LHCN-M2 (cell line): Measurements from ENCODE around the gene ARHGAP4. TPM values are rescaled to one million over a fixed set of nuclear protein-coding genes. Genes with fewer than 3 reads are reported as not detected.

ENCODE experiments used
- DNase-seq: peaks from one replicate; pipeline ENCODE4 v3.0.0-alpha.2; 2012; ENCODE audit warnings: low read depth
- total RNA-seq: library from RNA; depleted of rRNA; stranded (reverse); fragments of >200 nt; gene quantifications from 2 replicates; pipeline ENCODE4 v1.2.3, GENCODE V29; 2014

Gene ARHGAP4
- total RNA-seq, 1 experiment from 2014 or later, result 15.2 TPM

GRCh38 chrX:153927922-153928760 lies 2.1 kb upstream of the ARHGAP4 start:
- peak; percentile 95 for DNase-seq

DNA sequence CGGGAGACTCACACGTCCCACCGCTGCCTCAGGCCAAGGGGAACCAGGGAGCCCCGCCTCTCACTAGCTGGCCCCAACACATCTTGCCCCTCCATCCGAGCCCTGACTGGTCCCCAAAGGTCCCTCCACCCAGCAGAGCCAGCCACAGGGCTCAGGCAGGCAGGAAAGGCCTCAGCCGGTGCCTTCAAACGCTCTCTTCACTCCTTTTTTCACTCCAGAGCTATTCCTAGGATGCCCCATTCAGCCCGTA lies 1.5 kb upstream of the ARHGAP4 start:
- DNase-seq, result no peak

DNA sequence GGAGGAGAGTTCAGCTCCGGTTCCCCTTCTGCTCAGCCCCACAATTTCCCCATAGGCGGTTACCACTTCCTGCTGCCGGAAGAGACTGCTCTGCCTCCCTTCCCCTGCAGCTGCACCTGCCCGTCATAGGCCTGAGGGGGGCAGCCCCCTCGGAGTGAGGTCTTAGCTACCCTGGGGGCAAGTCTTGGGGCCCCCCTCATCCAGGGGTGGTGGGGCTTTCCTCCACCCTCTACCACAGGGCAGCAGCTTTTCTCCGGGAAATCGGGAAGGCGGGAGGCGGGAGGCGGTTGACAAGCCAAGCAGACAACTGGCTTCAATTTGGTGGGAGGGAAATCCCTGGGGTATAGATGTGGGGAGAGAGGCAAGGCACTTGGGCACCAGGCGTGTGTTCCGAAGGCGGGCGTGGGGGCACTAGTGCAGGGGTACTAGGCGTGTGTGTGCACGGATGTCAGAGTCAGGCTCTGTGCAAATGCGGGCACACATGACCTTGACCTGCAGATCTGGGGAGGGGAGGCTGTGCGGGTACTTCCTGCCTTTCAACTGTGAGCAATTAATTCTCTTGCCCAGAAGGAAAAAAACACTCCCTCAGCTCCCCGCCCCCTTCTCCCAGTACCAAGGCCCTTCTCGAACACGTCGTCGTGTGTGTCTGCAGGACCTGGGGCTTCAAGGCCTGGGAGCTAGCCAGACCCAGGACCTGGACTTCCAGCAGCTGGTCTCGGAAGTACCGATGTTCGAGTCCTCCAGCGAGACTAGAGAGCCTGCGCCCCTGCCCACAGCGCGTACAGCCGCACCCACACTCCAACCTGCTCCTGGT lies 1.0 kb upstream of the ARHGAP4 start:
- DNase-seq, result peak; percentile 74

DNA sequence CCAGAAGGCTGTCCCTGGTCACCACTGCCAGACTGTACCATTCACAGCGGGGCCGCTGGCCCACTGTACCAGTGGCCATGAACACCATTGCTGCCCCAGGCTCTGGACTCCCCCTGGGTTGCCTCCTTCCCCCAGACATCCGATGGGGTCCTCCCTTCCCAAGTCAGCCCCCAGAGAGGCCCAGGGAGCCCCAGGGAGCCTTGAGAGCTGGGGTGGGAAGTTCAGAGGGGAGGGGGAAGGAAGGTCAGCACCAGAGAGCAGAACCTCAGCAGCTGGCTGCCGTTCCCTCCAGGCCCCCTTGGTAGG lies 441 bp upstream of the ARHGAP4 start:
- DNase-seq, result no peak

GRCh38 chrX:153925387-153925738 lies 701 bp downstream of the ARHGAP4 start:
- no peak for DNase-seq

DNA sequence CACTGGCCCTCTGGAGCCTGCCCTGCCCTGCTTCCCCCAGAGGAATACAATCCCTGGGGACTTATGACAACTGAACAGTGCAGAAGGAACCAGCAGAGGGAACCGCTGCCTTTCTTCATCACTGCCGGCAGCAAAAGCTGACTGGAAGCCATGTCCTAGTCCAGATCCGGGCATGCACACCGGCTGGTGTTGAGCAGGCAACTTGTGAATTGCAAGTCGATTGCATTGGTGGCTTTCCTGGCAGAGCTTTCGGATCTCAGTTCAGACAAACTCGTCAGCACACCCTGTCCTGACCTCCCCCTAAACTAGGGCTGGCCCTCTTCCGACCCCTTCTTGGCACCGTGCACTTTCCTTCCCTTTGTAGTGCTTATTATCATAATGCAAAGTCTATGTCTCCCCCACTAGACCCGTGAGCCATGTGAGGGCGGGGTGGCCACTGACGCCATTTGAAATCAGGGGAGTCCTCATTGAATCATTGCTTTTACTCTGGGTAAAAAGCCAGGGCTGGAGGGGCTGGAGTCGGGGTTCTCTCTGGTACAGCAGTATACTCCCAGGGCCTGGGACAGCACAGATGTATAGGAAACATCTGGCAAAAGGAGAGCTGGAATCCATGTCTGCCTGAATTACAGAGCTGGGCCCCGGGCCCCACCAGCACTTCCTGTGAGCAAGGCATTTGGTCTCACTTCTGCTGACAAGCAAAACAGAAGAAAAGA lies 1.8 kb downstream of the ARHGAP4 start:
- peak; percentile 28 for DNase-seq

GRCh38 chrX:153922932-153923857 lies 2.9 kb downstream of the ARHGAP4 start:
- peak; percentile 42 for DNase-seq

DNA sequence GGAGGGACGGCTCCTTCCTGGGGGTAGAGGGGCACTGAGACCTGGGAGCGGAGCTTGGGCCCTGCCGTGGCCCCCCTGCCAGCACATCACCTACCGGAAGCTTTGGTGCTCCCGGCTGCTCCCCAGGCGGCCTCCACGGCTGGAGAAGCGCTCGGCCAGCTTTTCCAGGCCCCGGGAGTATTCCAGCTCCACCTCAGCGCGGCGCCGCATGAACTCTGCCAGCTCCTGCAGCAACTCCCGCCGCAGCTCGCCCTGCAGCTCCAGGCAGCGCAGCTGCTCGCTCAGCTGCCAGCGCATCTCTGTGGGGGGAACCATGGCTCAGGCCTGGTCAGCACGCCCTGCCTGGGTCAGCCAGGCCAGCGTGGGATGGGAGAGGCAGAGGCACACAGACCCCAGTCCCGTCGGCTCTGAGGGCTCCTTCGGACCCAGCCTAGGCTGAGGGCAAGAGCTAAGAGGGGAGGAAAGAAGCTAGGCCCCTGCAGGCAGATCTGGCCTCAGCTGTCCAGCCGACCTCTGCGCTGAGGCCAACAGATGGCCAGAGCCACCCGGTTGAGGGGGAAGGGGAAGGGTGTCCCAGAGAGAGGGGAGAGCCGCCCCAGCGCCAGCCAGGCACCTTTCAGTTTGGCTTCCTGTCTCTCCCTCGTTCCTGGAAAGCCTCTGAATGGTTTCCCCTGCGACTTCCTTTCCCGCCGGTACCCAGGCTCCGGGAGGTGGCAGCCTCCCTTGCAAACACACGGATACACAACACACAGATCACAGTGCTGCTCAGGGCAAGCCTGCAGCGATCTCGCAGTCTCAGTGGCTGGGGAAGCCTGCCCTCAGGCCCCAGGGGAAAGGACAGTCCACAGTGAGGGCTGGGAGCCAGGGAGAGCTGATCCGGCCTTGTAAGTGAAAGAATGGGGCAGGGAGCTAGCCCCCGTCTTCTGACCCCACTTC lies 4.3 kb downstream of the ARHGAP4 start:
- DNase-seq, result peak; percentile 68

DNA sequence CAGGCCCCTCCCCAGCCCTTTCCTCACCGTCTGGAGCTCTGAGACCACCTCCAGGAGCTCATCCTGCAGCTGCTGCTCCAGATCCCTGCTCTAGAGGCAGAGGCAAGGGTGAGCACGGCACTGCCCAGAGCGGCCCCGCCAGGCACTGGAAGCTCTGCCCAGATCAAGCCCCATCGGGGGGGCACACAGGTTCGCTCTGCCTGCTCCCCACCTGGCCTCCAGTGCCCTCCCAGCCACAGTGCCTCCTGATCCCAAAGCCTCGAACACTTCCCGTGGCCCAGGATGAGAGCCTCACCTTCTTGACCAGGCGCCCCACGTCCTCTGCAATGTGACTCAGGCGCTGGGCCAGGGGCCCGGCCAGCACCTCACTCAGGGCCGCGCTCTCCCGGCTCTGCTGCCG lies 5.0 kb downstream of the ARHGAP4 start:
- DNase-seq, result no peak

DNA sequence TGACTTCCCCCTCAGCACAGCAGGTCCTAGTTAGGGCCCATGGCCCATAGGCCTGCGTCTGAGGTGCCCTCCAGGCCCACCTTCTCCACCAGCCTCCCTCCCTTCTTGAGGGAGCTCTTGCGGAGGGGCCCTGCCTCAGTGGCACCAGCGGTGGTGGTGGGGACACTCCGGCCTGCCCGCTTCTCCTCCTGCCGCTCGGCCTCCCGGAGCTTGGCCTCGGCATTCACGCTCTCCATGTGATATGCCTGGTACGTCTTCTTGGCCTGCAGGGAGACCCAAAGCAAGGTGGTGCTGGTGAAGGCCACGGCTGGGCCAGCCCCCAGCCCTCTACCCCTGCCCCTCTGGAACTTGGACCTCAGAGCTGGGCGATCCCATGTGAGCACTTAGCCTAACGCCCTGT lies 5.5 kb downstream of the ARHGAP4 start:
- no peak for DNase-seq

GRCh38 chrX:153919281-153919680 lies 6.8 kb downstream of the ARHGAP4 start:
- no peak for DNase-seq

- no peak for DNase-seq
Observed at GRCh38 chrX:153917869-153918268, 8.2 kb downstream of the ARHGAP4 start.

GRCh38 chrX:153913701-153914100 lies 12.4 kb downstream of the ARHGAP4 start:
- no peak for DNase-seq

- no peak for DNase-seq
Observed at GRCh38 chrX:153913211-153913610, 12.9 kb downstream of the ARHGAP4 start.

GRCh38 chrX:153911798-153912197 lies 14.3 kb downstream of the ARHGAP4 start:
- DNase-seq, result no peak

DNA sequence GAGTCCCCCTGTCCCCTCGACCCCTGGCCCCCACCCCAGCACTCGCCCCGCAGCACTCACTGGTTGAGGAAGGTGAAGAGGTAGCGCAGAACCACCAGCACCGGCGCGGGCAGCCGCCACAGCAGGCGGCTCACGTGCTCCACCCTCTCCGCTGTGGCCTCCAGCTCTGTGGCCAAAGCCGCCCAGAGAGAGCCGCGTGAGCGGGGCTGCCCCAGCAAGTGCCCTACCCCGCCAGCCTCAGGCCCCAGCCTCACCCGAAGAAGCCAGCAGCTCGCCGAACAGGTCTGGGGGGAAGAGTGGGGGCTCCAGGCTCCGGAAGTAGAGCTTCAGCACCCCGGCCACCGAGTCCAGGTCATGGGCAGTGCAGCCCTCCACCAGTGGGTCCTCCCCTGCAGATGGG lies 15.6 kb downstream of the ARHGAP4 start:
- DNase-seq, result no peak

DNA sequence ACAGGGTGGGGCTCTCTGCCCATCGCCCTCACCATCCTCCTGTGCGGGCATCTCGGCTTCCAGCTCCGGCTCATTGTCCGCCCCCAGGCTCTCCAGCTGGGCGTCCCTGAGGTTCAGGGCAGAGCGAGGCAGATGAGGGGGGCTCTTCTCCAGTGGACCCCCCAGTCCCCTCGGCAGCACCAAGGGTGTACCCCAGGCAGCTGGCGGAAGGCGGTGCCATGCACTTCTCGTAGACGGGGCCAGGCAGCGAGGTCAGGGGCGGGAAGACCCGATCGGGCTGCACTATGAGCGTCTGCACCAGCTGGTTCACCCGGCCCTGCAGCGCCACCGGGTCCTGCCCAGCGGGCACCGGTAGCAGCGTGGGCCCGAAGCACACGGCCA lies 16.1 kb downstream of the ARHGAP4 start:
- DNase-seq, result no peak

- DNase-seq, result no peak
Observed at GRCh38 chrX:153909024-153909979, 16.8 kb downstream of the ARHGAP4 start.

DNA sequence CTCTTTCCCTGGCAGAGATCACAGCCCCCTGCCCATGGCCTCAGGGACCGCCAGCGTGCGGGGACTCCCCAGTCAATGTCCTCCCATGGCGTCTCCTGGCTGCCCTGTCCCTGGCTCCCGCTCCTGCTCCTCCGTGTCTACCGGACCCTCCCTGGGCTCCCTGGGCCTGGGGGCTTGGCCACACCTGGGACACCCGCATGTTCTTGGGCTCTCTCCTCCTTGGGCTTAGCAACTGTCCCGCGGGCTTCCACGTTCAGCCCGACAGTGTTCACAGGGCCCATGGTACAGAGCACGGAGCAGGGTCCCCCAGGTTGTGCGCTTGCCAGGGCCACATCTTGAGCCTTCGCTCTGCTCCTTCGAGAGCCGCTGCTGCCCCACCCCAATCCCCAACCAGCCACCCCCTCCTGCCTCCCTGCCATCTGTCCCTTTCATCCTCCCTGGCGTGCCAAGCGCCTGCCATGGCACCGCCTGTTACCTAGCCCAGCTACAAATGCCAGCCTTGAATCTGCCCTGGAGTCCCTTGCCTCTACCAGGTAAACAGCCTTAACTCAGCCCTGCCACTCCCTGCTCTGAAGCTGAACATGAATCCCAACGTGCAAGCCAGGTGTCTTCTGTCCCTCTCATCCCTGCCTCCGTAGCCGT lies 17.7 kb downstream of the ARHGAP4 start:
- no peak for DNase-seq
